ENCODE results near the gene TIMM22.

GRCh38 chr17:1025733-1026598, 29.0 kb downstream of the TIMM22 start:
- TF ChIP-seq POLR2A (IDR thresholded peaks at IDR 0.05) (no peak), CTCF (IDR thresholded peaks at IDR 0.05) (no peak)

Measured in adrenal gland (tissue), 5 donors.